22Rv1 (cell line): ENCODE data around the gene TPI1.

Experiments used
- H3K27ac ChIP-seq: fragments of 450-650 bp; 2 replicates; pipeline ENCODE4 v1.5.1; 2017
- ZFX ChIP-seq: fragments of 450-650 bp; IDR thresholded peaks from 2 replicates; pipeline ENCODE4 v1.6.1; 2017; ENCODE audit warnings: antibody characterized with exemption, borderline replicate concordance
- TF ChIP-seq, protein P1 (sequence below): fragments of 450-650 bp; IDR thresholded peaks from 2 replicates; pipeline ENCODE4 v1.5.1; 2017; ENCODE audit warnings: mild to moderate bottlenecking

Gene TPI1

GRCh38 chr12:6867413-6868210 lies at the start of gene TPI1:
TSS of gene TPI1 (plus strand) at chr12:6867531. CDS start at chr12:6867567, 36 bp downstream.
- peak within 1 kb of the TSS; percentile 99 for H3K27ac ChIP-seq
- no peak for TF ChIP-seq ZFX
- TF ChIP-seq, protein P1, sequence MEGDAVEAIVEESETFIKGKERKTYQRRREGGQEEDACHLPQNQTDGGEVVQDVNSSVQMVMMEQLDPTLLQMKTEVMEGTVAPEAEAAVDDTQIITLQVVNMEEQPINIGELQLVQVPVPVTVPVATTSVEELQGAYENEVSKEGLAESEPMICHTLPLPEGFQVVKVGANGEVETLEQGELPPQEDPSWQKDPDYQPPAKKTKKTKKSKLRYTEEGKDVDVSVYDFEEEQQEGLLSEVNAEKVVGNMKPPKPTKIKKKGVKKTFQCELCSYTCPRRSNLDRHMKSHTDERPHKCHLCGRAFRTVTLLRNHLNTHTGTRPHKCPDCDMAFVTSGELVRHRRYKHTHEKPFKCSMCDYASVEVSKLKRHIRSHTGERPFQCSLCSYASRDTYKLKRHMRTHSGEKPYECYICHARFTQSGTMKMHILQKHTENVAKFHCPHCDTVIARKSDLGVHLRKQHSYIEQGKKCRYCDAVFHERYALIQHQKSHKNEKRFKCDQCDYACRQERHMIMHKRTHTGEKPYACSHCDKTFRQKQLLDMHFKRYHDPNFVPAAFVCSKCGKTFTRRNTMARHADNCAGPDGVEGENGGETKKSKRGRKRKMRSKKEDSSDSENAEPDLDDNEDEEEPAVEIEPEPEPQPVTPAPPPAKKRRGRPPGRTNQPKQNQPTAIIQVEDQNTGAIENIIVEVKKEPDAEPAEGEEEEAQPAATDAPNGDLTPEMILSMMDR = peak; percentile 19; the same call in 1 of the 2 replicates

- peak overlapping the region; percentile 20 for H3K27ac ChIP-seq
- no peak for TF ChIP-seq ZFX
- TF ChIP-seq, protein P1 = no peak
These were observed 49.6 kb upstream of the TPI1 start for GRCh38 chr12:6817662-6818157.

- TF ChIP-seq, protein P1 = no peak
- TF ChIP-seq ZFX = no peak
- H3K27ac ChIP-seq = peak overlapping the region; percentile 20
These were observed 49.1 kb upstream of the TPI1 start for GRCh38 chr12:6818222-6818621.

GRCh38 chr12:6818645-6819044 lies 48.7 kb upstream of the TPI1 start:
- TF ChIP-seq ZFX = no peak
- TF ChIP-seq, protein P1 = no peak

DNA sequence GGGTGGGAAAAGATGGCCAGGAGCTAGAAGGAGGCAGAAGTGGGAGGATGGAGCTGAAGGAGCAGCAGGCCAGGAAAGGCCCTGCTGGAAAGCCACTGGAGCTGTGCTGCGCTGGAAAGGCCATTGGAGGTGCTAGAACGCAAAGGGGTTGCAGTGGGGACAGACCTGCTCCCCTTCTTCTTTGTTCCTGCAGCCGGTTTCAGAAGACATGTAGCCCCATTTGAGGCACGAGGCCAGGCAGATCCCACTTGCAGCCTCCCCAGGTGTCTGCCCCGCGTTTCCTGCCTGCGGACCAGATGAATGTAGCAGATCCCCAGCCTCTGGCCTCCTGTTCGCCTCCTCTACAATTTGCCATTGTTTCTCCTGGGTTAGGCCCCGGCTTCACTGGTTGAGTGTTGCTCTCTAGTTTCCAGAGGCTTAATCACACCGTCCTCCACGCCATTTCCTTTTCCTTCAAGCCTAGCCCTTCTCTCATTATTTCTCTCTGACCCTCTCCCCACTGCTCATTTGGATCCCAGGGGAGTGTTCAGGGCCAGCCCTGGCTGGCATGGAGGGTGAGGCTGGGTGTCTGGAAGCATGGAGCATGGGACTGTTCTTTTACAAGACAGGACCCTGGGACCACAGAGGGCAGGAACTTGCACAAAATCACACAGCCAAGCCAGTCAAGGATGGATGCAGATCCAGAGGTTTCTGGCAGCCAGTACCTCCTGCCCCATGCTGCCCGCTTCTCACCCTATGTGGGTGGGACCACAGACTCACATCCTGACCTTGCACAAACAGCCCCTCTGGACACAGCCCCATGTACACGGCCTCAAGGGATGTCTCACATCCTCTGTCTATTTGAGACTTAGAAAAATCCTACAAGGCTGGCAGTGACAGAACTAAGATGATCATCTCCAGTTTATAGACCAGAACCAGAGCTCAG lies 48.0 kb upstream of the TPI1 start:
- no peak for TF ChIP-seq ZFX
- TF ChIP-seq, protein P1 = no peak
- peak overlapping the region; percentile 59 for H3K27ac ChIP-seq

More at GRCh38 chr12:6818645-6819044, 48.7 kb upstream of the TPI1 start:
- peak overlapping the region; percentile 20 for H3K27ac ChIP-seq

GRCh38 chr12:6820166-6820565 lies 47.2 kb upstream of the TPI1 start:
- peak overlapping the region; percentile 59 for H3K27ac ChIP-seq
- no peak for TF ChIP-seq ZFX
- TF ChIP-seq, protein P1 = no peak
